GM19324 (cell line): ENCODE results near the gene GTF2F1.
"Not testable (repeated sequence)": the region's sequence is repeated elsewhere in the genome, so short reads cannot be mapped to it uniquely, and the experiment has no call there.

ENCODE experiments used
- ATAC-seq: cut with Tn5 transposase; IDR thresholded peaks from one replicate; pipeline ENCODE4 v1.9.1; 2021; ENCODE audit warnings: mild to moderate bottlenecking, moderate library complexity; ENCODE audit not compliant: unreplicated experiment, low FRiP score

The GTF2F1 gene

DNA sequence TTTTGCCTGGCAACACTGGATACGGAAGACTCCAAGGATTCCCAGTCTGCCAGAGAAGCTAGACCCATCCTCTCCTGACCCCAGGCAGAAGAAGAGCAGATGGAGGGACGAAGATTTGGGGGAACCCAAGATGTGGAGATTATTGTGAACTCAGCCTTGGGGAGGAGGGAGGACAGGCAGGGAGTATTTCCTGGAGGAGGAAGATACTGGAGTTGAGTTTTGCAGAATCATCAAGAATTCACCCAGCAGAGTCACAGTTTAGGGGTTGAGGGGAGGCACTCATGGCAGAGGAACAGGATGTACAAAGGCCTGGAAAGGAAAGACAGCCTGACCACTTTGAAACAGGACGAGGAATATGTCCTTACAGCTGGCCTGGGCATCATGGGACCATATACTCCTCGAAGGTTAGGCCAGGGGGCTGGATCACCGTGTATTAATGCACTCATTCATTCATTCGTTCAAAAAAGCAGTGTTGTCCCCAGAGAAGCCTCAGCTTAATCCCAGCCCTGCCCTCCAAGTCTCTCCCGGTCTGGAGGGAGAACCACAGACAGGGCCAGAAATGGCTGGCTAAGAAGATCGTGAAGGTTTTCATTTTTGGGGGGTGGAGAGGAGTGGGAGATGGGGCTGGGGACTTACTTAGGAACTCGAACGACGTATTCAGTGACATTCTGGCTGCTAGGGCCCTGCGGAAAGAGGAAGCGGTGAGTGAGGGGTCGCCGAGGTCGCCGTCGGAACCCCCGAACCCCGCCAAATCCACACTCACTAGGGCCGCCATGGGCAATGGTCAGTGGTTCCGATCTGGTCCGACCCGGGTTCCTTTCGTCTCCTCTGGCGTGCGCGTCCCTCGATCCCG lies 517 bp downstream of the GTF2F1 start:
- ATAC-seq: no peak

DNA sequence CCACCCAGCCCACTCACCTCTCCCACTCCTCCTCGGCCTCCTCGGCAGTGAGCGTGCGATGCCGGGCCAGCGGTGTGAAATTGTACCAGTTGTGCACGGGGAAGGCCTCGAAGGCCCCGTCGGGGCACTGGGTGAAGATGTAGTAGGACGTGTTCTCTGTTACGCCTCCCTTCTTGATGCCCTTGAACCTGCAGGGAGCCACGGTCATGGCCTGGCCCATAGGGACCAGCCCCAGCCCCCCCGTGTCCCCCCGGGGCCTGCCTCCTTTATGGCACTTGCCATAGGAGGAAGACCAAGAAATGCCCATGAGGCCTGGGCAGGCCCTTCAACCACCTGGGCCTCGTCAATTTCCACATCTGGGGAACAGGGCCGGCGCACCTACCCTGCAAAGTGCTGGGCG lies 5.6 kb downstream of the GTF2F1 start:
- ATAC-seq: no peak

DNA sequence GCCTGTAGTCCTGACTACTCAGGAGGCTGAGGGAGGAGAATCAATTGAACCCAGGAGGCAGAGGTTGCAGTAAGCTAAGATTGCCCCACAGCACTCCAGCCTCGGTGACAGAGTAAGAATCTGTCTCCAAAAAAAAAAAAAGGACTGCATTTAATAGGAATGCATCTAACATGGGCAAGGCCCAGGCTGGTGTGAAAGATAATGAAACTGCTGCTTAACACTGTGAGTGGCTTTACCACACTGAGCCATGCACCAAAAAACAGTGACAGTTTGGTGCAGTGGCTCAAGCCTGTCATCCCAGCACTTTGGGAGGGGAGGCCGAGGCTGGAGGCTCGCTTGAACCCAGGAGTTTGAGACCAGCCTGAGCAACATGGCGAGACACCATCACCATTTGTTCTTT lies 8.6 kb downstream of the GTF2F1 start:
- ATAC-seq: no peak

DNA sequence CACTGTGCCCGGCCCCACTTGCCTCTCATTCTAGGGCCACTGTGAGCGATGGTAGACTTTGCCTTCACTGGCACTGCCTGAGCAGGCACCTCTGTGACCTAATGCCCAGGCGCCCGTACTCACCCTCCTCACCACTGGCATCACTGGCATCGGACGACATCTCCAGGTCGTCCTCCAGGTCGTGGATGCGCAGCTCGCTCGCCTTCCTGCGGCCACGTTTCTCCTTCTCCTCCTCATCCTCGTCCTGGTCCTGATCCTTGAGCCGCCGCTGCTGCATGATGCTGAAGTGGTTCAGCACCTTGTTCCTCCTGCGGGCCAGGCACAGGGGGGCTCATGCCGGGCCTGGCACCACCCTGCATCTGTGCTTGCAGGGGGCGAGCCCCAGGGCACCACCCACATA lies 9.8 kb downstream of the GTF2F1 start:
- no peak for ATAC-seq

DNA sequence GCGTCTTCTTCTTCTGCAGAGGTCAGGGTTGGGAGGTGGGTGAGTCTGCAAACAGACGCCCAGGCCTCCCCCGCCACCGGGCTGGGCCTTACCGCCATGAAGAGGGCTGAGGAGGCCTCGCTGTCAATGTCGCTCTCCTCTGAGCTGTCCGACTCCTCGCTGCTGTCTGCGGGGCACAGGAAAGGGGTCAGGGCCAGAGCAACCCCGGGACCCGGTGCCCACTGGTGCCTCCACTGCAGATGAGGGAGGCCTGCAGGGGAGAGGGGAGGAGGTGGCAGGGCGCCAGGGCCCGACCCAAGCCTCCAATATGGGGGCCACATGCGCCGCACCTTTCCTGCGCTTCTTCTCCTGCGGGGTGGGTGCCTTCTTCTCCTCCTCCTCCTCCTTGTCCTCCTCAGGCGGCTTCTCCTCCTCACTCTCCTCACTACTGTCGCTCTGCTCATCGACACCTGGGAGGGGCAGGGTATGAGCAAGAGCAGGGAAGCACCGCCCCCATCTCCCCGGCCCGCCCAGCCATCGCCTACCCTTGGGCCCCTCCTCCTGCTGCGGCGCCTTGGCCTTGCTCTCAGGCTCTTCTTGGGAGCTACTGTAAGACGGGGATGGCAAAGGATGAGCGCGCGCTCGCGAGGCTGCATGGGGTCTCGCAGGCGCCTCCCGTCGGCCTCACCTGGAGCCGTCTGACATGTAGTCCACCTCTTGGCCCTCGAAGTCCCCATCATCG lies 11.8 kb downstream of the GTF2F1 start:
- ATAC-seq: no peak

DNA sequence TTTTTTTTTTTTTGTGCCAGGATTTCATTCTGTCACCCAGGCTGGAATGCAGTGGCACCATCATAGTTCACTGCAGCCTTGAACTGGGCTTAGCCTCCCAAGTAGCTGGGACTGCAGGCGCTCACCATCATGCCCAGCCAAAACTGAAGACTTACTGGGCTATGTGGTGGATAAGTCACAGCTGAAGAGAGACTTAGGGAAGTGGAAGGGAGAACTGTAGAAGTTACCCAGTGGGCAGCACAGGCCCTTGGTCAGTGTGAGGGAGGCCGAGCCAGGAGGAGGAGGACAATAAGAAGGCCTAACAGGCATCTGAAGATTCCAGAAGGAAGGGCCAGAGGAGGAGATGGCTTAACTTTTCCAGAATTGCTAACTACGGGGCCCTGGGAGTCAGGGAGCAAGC lies 13.2 kb downstream of the GTF2F1 start:
- no peak for ATAC-seq

DNA sequence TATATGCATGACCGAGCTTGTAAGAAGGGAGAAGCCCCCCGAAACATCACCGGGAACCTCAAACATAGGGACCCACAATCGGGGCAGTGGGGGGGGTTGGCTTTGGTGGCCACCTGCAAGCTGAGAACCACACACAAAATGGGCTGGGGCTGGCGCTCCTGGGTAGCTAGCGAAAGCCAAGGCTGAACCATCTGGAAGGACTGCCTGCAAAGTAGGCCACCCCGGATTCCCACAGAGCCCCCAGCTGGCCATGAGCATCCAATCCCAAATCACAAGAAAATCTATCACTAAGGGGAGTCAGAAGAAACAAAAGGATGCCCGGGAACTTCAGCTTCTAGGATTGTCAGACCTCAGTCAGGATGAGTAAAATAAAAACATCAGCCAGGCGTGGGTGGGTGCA lies 14.5 kb downstream of the GTF2F1 start:
- ATAC-seq: no peak

DNA sequence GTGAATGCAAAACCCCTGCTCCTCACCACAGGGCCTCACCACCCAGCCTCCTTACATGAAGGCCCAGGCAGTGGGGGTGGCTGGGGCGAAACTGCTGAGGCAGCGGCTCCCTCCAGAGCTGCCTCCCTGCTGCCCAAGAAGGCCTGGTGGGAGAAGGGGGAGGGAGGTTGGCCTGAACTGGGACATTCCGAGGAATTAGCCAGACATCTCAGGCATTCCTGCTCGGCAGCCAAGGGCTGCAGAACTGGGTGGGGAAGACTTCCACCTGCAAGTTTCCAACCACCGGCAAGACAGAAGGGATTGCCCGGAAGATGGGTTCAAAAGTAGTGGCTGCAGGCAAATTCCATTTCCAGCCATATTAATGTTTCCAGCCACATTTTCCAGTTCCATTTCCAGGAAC lies 14.9 kb downstream of the GTF2F1 start:
- no peak for ATAC-seq

DNA sequence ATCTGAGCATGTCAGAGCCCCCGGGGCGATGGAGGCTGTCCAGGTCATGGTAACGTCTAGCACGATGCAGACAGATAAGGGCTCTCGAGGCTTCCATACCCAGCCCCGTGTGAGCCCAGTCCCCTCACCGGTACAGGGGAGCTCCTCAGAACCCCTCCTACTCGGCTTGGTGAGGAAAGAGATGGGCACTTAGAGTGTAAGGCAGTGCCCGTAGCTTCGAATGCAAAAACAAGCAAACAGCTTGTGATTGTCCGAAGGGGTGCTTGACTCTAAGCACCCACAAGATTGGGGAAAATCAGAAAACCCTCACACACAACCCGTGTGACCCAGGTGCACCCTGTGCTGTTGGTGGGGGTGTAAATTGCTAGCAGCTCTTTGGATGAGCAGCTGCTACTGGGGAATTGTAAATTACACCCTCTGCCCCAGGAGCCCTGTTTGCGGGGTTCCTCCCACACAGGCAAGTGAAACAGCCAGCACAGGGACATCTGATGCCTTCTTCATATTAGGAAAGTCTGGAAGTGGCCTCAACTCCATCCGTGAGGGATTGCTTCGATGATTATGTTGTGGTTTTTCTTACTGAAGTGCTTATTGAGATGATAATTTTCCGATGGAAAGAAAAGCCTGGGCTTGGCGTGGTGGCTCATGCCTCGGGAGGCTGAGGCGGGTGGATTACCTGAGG lies 16.3 kb downstream of the GTF2F1 start:
- ATAC-seq: no peak

DNA sequence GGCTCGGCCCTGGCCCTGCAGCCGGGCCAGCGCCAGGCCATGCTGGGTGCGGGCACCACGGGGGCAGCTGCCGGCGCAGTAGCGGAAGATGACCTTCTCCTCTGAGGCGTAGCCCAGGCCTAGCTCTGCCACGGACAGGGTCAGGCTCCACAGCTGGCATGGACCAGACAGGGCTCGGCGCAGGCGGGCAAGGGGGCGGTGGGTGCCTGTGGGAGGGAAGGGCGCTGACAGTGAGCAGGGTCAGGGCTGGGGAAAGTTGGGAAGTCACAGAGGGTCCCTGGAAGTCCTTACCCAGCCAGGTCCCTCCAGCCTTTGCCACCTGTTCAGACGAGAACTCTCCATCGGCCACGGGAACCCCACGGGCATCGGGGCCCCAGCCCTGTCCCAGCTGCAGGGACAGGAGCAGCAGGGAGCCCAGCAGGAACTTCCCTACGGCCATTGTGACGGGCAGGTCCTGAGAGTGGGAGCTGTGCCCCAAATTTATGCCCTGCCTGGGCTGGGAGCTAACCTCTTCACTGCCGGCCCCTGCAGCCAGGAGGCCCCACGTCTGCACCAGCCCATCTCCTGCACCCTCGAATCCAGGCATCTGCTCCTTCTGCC lies 17.5 kb downstream of the GTF2F1 start, which contains the start of gene PSPN:
Gene PSPN, minus strand, starts transcription at position 523 of the 600 bp plus-strand sequence. Its CDS starts 84 bp downstream, at position 439.
- ATAC-seq: no peak

DNA sequence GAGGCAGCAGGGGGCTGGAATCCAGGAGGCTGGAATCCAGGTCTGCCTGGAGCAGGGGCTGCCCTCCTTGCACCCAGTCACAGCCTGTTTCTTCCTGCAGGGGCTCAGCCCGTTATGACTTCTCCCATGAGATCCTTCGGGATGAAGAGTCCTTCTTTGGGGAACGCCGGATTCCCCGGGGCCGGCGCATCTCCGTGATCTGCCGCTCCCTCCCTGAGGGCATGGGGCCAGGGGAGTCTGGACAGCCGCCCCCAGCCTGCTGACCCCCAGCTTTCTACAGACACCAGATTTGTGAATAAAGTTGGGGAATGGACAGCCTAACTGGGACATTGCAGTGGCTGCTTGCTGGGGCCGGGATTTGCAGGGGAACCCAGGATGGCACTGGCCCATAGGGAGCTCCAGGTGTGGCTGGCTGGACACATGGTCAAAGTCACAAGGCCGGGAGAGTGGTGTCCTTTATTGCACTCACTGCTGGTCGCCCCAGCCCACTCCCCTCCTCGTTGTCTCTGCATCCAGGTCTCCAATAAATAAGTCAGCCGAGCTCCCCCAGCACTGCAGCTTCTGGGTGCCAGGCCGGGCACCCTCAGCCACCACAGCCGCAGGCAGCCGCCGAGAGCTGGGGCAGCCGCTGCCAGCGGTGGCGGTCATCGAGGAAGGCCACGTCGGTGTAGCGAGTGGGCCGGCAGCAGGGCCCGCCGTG lies 18.1 kb downstream of the GTF2F1 start:
- no peak for ATAC-seq

DNA sequence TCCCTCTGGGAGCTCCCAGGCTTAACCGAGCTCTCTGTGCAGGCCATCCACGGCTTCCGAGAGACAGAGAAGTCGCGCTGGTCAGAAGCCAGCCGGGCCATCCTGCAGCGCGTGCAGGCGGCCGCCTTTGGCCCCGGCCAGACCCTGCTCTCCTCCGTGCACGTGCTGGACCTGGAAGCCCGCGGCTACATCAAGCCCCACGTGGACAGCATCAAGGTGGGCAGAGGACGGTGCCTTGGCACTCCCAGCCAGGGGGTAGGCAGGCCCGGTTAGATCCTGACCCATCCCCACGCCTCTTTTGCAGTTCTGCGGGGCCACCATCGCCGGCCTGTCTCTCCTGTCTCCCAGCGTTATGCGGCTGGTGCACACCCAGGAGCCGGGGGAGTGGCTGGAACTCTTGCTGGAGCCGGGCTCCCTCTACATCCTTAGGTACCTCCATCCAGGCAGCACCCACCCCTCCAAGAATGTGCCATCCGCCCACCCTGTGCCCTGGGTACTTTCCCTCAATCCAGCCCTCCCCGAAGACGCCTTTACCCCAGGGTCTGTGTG lies 18.7 kb downstream of the GTF2F1 start:
- ATAC-seq: no peak

DNA sequence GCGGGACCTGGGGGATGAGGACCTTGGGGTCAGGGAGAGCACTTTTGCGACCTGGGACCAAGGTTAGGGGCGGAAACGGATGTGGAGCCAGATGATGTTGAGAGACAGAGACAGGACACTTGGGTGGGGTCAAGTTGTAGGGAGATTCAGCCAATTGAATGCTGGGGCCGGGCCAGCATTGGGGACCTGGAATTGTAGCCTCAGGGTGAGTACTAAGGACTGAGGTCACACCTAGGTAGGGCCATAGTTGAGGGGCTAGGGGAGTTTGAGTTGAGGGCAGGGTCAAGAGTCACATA lies 19.2 kb downstream of the GTF2F1 start:
- no peak for ATAC-seq

DNA sequence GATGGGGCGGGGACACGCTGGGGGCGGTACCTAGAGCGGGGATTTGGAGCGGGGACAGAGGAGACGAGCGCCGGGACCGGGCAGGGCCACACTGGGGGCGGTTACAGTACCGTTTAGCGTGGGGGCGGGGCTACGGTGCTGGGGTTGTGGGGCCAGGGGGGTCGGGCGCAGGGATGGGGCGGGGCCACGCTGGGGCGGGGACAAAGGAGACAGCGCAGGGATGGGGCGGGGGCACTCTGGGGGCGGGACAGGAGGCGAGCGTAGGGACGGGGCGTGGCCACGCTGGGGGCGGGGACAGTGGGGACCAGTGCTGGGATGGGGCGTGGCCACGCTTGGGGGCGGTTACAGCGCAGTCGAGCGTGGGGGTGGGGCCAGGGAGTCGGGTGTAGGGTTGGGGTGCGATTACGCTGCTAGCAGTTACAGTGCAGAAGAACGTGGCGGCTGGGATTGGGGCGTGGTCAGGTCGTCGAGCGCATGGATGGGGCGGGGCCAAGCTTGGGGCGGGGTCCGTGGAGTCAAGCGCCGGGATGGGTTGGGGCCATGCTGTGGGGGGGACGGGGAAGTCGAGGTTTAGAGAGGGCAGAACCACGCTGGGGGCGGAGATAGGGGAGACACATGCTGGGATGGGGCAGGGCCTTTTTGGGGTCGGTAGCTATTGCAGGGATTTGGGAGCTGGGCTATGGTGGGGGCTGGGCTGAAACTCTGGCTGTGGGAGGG lies 19.7 kb downstream of the GTF2F1 start:
- peak; percentile 57 for ATAC-seq

DNA sequence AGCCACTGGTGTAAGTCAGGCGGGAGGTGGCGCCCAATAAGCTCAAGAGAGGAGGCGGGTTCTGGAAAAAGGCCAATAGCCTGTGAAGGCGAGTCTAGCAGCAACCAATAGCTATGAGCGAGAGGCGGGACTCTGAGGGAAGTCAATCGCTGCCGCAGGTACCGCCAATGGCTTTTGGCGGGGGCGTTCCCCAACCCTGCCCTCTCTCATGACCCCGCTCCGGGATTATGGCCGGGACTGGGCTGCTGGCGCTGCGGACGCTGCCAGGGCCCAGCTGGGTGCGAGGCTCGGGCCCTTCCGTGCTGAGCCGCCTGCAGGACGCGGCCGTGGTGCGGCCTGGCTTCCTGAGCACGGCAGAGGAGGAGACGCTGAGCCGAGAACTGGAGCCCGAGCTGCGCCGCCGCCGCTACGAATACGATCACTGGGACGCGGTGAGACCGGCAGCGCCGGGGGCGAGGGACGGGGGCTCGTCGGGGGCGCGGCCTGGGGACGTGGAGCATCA lies 20.3 kb downstream of the GTF2F1 start, which contains the start of gene ALKBH7:
Gene ALKBH7, plus strand, starts transcription at position 201 of the 502 bp plus-strand sequence. Its CDS starts 27 bp downstream, at position 228.
- peak; percentile 78 for ATAC-seq

DNA sequence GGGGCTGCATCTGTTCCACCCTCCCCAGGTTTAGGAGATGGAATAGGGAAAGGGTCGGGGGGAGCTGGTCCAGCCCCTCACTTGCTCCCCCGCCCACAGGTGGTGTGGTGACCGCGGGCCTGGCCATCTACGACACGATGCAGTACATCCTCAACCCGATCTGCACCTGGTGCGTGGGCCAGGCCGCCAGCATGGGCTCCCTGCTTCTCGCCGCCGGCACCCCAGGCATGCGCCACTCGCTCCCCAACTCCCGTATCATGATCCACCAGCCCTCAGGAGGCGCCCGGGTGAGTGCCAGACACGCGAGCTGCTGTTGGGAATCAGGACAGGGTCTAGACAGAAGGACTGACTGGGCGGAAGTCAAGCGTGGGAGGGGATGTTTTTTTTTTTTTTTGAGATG lies 28.6 kb downstream of the GTF2F1 start:
- no peak for ATAC-seq

DNA sequence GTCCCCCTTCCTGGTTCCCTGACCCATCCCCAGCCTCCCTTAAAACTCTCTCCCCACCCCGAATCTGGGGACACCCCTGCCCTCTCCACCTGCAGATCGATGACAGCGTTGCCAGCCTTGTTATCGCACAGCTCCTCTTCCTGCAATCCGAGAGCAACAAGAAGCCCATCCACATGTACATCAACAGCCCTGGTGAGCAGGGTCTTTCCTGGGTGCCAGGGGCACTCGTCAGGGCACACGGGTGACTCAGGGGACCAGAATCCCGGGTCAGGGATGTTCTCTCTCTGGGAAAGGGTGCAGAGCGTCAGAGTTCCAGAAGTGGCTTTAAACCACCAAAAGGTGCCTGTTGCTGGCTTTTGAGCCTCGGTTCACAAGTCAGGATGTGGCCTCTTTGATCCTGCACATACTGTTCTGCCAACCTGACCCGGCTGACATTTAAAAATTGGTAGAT lies 30.6 kb downstream of the GTF2F1 start:
- ATAC-seq: no peak

DNA sequence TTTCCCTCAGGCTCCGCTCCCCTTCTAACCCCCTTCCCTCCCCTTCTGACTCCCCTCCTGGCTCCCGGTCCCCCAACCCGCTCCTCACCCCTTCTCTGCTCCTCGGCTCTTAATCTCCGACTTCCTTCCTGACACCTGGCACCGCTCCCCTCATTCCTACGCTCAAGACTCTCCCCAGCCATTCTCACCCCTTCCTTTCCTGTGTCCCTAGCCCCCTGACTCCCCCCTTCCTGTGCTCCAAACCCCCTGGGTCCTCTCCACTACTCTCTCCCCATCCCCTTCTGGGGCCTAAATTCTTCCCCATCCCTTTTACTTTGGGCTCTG lies 31.0 kb downstream of the GTF2F1 start:
- no peak for ATAC-seq

DNA sequence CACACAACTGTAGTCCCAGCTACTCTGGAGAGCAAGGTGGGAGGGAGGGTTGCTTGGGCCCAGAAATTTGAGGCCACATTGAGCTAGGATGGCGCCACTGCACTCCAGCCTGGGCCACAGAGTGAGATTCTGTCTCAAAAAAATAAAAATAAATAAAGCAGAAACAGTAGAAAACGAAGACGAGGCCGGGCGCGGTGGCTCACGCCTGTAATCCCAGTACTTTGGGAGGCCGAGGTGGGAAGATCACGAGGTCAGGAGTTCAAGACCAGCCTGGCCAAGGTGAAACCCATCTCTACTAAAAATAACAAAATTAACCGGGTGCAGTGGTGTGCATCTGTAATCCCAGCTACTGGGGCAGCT lies 32.1 kb downstream of the GTF2F1 start:
- not testable (repeated sequence) for ATAC-seq
